Measurements from ENCODE around the gene FAM124A.

FAM124A gene

GRCh38 chr13:51231456-51231855 lies 9.3 kb downstream of the FAM124A start:
- no peak for TF ChIP-seq CTCF (IDR thresholded peaks at IDR 0.05; ENCODE audit: low read depth, low read length, missing control alignments)
- DNase-seq (ENCODE audit: extremely low read depth, low read depth): no peak
- H3K4me3 ChIP-seq (replicated peaks; ENCODE audit: low read depth, low read length): no peak overlapping the region

- no peak for DNase-seq (ENCODE audit: extremely low read depth, low read depth)
- H3K4me3 ChIP-seq (replicated peaks; ENCODE audit: low read depth, low read length): no peak overlapping the region
- no peak for TF ChIP-seq CTCF (IDR thresholded peaks at IDR 0.05; ENCODE audit: low read depth, low read length, missing control alignments)
Observed at GRCh38 chr13:51232328-51232727, 10.1 kb downstream of the FAM124A start.

- no peak for DNase-seq (ENCODE audit: extremely low read depth, low read depth)
- TF ChIP-seq CTCF (IDR thresholded peaks at IDR 0.05; ENCODE audit: low read depth, low read length, missing control alignments): no peak
- no peak overlapping the region for H3K4me3 ChIP-seq (replicated peaks; ENCODE audit: low read depth, low read length)
Observed at GRCh38 chr13:51233117-51233826, 11.1 kb downstream of the FAM124A start.

GRCh38 chr13:51234676-51235075 lies 12.5 kb downstream of the FAM124A start:
- TF ChIP-seq CTCF (IDR thresholded peaks at IDR 0.05; ENCODE audit: low read depth, low read length, missing control alignments): no peak
- no peak for DNase-seq (ENCODE audit: extremely low read depth, low read depth)
- H3K4me3 ChIP-seq (replicated peaks; ENCODE audit: low read depth, low read length): no peak overlapping the region

GRCh38 chr13:51235186-51235585 lies 13.0 kb downstream of the FAM124A start:
- no peak for DNase-seq (ENCODE audit: extremely low read depth, low read depth)
- TF ChIP-seq CTCF (IDR thresholded peaks at IDR 0.05; ENCODE audit: low read depth, low read length, missing control alignments): no peak
- no peak overlapping the region for H3K4me3 ChIP-seq (replicated peaks; ENCODE audit: low read depth, low read length)

- H3K4me3 ChIP-seq (replicated peaks; ENCODE audit: low read depth, low read length): no peak overlapping the region
- DNase-seq (ENCODE audit: extremely low read depth, low read depth): no peak
- TF ChIP-seq CTCF (IDR thresholded peaks at IDR 0.05; ENCODE audit: low read depth, low read length, missing control alignments): no peak
Observed at GRCh38 chr13:51235756-51236490, 13.7 kb downstream of the FAM124A start.

Data from HFF-Myc (cell line).